ENCODE results near the gene TTLL9.

Gene TTLL9

DNA sequence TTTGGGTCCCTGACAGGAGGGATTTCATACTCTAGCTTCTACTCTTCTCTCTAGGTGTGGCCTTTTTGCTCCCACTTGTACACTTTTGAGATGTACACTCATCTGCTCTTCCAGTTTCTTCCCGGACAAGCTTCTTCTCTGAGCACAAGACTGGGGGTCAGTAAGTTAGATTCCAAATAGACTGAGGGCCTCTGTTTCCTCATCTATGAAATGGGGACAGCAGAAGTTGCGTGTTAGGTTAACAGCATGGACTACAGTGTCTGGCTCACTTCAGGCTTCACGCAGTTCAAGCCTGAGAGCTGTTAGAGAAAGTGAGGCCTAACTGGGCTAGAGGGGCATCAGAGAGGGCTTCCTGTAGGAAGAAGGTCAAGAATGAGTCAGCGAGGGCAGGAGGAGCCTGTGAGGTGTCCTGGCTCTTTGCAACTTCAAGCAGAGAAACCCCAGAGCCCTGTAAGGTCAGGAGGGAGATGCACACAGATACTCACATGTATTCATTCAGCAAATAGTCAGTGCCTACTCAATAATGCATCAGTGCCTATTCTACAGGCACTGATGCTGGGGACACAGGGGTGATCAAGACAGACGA lies 118.1 kb downstream of the TTLL9 start:
- no peak for DNase-seq

DNA sequence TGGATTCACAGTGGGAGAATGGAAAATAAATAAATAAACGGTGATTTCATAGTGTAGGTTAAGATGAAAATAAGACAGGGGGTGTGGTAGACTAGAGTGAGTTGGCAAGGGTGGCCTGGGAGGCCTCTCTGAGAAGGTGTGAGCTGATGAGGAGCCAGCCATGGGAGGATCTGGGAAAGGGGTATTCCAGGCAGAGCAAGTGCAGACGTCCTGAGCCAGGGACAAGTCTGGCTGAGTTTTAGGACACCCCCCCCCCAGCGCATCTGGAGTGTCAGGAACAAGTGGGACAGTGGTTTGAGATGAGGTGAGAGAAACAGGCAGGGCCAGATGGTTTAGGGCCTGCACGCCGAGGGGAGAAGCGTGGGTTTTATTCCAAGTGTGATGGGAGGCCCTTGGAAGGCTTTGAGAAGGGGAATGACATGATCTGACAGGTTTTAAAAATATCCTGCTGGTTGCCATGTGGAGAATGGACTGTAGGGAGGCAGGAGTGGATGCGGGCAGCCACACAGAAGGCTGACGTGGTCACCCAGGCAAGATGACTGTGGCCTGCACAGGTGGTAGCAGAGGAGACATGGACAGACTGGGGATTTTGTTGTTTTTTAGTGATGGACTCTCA lies 118.7 kb downstream of the TTLL9 start:
- no peak for DNase-seq

DNA sequence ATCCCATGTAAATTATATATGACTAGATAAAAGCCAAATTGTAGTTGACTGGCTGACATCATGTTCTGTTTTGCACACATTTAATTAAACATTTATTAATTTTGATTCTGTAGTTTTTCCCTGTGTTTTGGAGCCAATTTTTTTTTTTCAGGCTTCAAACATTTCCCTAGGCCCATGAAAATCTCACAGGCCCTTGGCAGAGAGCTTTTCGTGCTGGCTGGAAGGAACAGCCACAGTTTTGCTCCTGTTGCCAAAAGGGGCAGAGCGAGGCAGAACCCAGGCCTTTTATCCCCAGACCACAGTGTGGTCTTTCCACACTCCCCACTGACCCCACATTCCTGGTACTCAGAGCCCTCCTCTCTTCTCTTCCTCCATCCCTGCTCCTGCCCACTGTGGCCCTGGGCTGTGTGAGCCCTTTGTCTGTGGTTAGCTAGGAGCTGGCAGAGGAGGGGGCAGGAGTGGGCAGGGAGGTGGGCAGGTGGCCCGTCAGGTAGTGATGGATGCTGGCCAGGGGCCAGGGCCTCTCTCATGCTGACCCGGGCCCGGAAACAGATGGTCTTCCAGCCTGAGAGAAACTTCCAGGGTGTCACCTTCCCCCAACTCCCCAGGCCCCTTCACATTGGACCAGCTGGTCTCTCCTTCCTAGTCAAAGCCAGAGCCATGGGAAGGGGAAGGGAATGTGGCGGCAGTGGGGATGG lies 120.4 kb downstream of the TTLL9 start:
- DNase-seq = no peak

DNA sequence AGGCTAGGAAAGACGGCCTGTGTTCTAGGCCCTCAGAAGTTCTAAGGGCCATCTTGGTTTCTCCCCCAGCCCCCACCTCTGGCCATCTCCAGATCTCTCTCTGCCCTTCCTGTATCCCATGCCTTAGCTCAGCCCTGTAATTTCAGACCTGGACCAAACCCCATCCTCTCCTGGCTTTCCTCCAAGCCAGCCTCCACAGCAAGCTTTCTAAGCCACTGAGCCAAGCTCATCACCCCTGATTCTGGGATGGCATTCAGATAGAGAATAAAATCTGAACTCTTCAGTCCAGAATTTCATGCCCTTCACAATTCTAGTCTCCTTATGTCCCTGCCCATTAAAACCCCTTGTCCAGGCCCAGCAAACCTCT lies 120.9 kb downstream of the TTLL9 start:
- DNase-seq = no peak

DNA sequence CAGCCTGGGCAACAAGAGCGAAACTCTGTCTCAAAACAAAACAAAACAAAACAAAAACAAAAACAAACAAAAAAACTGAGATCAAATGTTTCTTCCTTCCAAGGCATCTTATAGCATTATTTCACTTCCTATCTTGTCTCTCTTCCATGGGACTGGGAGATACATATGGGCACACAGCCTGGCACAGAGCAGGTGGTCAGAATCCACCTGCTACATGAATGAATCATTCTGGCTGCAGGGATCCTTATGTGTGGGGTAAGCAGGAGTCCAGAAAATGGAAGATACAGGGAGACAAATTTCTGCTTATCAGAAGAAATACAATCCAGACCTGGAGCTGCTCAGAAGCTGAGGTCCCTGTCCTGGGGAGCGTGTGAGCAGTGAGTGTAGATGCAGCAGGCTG lies 121.7 kb downstream of the TTLL9 start:
- DNase-seq = no peak

Data from stimulated activated CD4-positive, alpha-beta T cell treated with anti-CD3 and anti-CD28 coated beads, Interleukin-2, amount 100 ng/mL, for 48 hours (primary cell).